Measurements from ENCODE around the gene H1-8.
A peak's percentile ranks its signal among the peaks of the same experiment; 100 is the strongest.

Gene H1-8

DNA sequence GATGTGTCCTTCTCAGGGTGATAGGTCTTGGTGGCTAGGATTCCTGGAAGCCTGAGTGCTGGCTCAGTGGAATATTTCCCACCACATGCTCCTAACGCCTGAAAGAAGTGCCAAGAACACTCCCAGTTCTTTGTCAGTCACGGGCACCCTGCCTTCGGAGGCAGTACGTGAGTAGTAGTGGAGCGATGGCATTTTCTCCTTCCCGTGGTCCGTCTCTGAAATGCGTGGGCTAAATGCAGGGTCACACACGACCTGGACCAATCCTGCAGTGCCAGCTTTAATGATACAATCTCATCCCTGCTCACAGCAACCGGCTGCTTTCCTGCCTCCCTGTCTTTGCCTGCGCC lies 14.5 kb downstream of the H1-8 start:
- no peak for DNase-seq

- peak; percentile 13 for DNase-seq
These were observed 15.3 kb downstream of the H1-8 start for GRCh38 chr3:129558081-129558771.

GRCh38 chr3:129558772-129559564 lies 16.0 kb downstream of the H1-8 start:
- peak; percentile 66 for DNase-seq

GRCh38 chr3:129559565-129560079 lies 16.6 kb downstream of the H1-8 start:
- DNase-seq, result no peak

DNA sequence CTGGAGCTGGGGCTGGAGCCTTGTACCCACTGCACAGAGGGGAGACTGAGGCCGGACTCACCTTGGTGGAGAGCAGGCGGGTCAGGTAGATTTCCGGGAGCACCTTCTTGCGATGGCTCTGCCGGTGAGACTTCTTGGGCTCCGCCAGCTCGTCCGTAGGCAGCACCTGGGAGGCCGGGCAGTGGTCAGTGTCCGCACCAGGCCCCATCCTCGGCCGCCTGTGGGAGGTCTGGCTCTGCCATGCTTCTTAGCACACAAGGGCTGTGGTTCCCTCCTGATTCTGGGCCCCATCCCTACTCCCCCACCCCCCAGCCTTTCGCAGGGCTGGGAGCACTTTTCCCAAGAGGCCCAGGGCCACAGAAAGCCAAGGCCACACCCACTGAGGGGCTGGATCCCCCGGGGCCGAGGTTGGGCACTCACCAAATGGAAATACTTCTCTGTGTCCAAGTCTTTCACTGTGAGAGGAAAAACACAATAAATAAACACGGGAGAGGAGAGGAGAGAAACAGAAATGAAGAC lies 17.4 kb downstream of the H1-8 start:
- no peak for DNase-seq

- DNase-seq, result peak; percentile 58
These were observed 18.1 kb downstream of the H1-8 start for GRCh38 chr3:129560911-129561594.

DNA sequence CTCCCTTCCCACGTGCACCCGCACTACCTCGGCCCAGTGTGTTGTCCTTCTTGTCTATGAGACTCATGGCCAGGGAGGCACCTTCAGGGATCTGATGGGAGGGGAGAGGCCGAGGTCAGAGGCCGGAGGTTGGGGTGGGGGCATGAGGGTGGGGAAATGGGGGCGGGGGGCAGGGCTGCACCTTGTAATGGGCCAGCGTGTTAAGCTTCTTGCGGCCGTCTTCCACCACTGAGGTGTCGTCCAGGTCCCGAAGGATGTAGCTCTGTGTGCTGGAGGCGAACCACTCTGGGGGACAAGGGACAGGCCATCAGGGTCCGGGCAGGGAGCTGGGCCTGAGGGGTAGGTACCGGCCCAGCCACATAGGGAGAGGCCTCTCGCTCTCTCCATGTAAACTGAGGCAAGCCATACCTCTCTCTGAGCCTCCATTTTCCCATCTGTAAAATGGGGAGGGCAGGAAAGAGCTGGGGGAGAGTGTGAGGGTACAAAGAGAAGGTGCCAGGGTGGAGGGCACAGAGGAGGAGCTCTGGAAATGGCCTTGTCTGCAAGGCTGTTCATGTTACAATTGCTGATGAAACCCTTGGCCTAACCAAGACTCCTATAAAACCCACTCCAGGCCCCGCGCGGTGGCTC lies 18.8 kb downstream of the H1-8 start:
- no peak for DNase-seq

GRCh38 chr3:129562803-129563202 lies 19.8 kb downstream of the H1-8 start:
- DNase-seq, result no peak

GRCh38 chr3:129563332-129563731 lies 20.4 kb downstream of the H1-8 start:
- no peak for DNase-seq

GRCh38 chr3:129563850-129564535 lies 21.0 kb downstream of the H1-8 start:
- DNase-seq, result no peak

DNA sequence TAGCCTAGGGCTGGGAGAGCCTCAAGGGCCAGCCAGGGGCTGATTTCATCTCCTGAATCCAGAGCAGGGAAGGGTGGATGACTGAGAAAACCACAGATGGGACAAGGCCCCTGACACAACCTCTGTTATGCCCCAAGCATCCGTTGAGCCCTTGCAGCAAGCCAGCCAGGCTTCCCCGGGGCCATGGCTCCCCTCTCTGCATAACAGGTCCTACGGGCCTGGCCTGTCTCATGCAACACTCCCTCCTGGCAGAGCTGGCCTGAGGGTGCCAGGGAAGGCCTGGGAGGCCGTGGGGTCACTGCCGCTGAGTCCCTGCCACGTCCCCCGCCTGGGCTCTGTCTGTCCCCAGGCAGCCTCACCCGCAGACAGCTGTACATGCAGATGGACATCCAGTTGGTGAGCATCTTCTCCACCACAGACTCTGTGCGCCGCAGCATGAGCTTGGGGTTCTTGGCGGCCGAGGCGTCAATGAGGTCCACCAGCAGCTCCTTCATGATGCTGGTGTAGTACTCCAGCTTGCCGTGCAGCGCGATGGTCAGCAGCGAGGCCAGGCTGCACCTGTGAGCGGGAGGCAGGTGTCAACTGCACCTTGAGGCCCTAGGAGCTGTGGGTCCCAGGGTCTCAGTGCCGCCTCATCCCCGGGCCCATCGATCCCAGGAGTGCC lies 22.1 kb downstream of the H1-8 start:
- DNase-seq, result no peak

DNA sequence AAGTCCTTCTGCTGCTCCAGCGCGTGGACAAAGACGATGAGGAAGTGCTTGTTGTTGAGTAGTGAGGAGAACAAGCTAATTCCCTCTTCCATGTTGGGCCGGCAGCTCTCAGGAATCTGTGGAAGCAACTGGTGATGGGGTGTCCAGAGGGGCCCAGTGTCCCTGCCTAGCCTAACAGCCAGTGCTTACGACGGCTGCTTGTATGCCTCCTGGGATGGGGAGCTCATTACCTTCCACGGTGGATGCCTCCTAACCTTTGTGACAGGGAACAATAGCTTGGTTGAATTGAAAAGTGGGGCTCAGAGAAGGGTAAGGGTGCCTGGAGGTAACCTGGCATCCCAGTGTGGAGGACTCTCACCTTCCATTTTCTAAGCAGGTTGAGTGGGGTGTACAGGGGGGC lies 22.9 kb downstream of the H1-8 start:
- DNase-seq, result no peak

GRCh38 chr3:129567176-129567705 lies 24.3 kb downstream of the H1-8 start:
- no peak for DNase-seq

- DNase-seq, result no peak
These were observed 25.0 kb downstream of the H1-8 start for GRCh38 chr3:129567939-129568338.

GRCh38 chr3:129569856-129570255 lies 26.9 kb downstream of the H1-8 start:
- no peak for DNase-seq

GRCh38 chr3:129571605-129572547 lies 28.9 kb downstream of the H1-8 start:
- DNase-seq, result no peak

DNA sequence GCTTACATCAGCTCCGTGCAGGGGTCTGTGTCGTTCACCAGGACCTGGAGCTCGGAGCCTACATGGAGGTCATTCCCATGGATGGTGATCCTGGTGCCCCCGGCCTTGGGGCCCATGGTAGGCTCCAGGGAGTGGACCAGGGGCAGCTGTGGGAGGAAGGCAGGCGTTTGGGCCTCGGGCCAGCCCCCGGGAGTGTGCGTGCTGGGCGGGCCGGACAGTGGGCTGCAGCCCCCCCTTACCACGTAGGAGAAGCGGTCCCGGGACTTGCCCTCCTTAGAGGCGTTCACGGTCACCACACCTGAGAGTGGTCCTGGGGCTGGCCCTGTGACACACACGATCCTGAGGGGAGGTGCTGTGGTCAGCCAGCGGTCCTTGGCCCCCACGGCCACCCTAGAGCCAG lies 29.6 kb downstream of the H1-8 start:
- DNase-seq, result no peak

GRCh38 chr3:129573493-129573892 lies 30.5 kb downstream of the H1-8 start:
- no peak for DNase-seq

DNA sequence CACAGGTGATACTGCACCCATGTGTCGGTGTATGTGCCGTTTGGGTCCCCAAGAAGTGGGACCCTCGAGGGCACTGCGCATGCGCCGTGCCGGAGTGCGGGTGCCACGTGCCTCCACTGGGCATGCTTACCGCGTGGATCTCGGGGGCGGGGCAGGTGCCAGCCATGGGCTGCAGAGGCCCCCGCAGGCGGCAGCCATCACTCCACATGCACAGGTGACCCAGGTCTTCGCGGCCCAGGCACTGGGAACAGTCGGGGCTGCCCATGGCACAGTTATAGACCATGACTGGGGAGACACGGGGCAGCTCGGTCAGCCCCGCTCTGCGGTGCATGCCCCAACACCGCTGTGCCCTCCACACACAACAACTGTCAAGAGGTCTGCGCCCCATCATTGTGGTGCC lies 31.2 kb downstream of the H1-8 start:
- no peak for DNase-seq

DNA sequence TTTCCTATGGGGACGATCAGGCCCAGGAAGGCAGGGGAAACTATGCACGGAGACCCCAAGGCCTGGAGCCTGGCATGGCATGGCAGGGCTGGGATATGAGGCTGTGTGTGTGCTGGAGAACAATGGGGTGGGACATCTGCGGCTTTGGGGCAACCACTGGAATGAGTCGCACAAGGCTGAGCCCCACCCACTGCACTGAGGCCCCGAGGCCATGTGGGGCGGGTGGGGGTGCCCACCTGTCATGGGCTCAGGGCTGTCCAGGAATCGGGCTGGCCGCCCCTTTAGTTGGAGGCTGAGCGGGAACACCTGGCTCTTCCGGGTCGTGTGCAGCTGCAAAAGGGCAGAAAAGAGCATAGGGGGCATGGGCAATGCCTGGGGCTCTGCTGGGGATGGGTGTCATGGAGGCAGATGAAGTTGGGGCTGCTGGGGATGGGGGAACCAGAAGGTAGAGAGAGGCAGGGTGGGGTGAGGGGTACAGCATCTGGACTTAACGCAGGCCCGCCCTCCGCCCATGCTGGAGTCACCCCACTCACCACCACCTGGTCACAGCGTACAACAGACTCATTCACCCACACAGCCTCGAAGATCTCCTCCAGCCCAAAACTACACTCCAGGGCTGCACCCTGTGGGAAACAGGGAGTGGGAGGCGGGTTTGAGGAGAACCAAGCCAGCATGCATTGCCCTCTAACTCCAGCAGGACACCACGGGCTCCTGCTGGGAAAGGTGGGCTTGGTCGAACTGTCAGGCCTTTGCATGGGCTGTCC lies 32.4 kb downstream of the H1-8 start:
- no peak for DNase-seq

Data from NCI-H226 (cell line).